Esophagus muscularis mucosa (tissue), 4 donors: ENCODE data around the gene PGAP1. TPM values are rescaled to one million over a fixed set of nuclear protein-coding genes. Genes with fewer than 3 reads are reported as not detected.

ENCODE experiments used
- DNase-seq: peaks from one replicate; pipeline ENCODE4 v3.0.0-alpha.2; 2017; ENCODE audit errors: extremely low spot score
- H3K27ac ChIP-seq, 4 donors: fragments of 200-600 bp; sonication (generic); replicated peaks in 1 of 4; 1 replicate in 3 of 4; 2 replicates in 1 of 4; pipeline ENCODE4 v1.5.1; 2016 to 2019; ENCODE audit warnings: mild to moderate bottlenecking in 1 of 4
- H3K27me3 ChIP-seq, 4 donors: fragments of 200-600 bp; sonication (generic); one replicate each; pipeline versions ENCODE4 v1.5.1 to v1.6.0; 2016 to 2019
- H3K36me3 ChIP-seq, 4 donors: fragments of 200-600 bp; sonication (generic); one replicate each; pipeline ENCODE4 v1.5.1; 2016 to 2019
- H3K4me1 ChIP-seq, 4 donors: fragments of 200-600 bp; sonication (generic); one replicate each; pipeline ENCODE4 v1.5.1; 2016 to 2019
- H3K4me3 ChIP-seq, 4 donors: fragments of 200-600 bp; sonication (generic); 1 replicate in 2 of 4; 2 replicates in 2 of 4; pipeline ENCODE4 v1.5.1; 2016 to 2019; ENCODE audit warnings: mild to moderate bottlenecking in 4 of 4, moderate library complexity in 1 of 4
- H3K9me3 ChIP-seq, 4 donors: fragments of 200-600 bp; sonication (generic); 1 replicate in 3 of 4; 2 replicates in 1 of 4; pipeline ENCODE4 v1.5.1; 2016 to 2019
- CTCF ChIP-seq, 3 experiments: fragments of 200-600 bp in 2 of 3; fragments of 450-650 bp in 1 of 3; sonication (generic) in 2 of 3; IDR thresholded peaks; one replicate each; pipeline ENCODE4 v1.5.1; 2017 to 2019; ENCODE audit warnings: antibody characterized with exemption in 3 of 3, mild to moderate bottlenecking in 2 of 3, moderate library complexity in 1 of 3
- EP300 ChIP-seq: sonication (generic); formaldehyde crosslinking; IDR thresholded peaks from one replicate; pipeline ENCODE4 v1.6.1; 2017; ENCODE audit warnings: antibody characterized with exemption
- POLR2A ChIP-seq: fragments of 450-650 bp; IDR thresholded peaks from one replicate; pipeline ENCODE4 v1.6.1; 2017; ENCODE audit warnings: antibody characterized with exemption, moderate library complexity, mild to moderate bottlenecking, low read depth
- POLR2AphosphoS5 ChIP-seq, 2 donors: sonication (generic); formaldehyde crosslinking; IDR thresholded peaks; one replicate each; pipeline ENCODE4 v1.6.1; 2017; ENCODE audit warnings: antibody characterized with exemption in 2 of 2
- WGBS: methylation state at CpG from one replicate; pipeline ENCODE4 v1.1.5; 2018; 5-methylcytosine and 5-hydroxymethylcytosine counted together
- intact Hi-C: fragments of 100-400 bp; cut with DNase I; formaldehyde crosslinking; loops from one replicate; pipeline ENCODE4 v1.15.1; 2023
- total RNA-seq, 4 donors: library from RNA; depleted of rRNA; stranded (reverse); fragments of >200 nt; gene quantifications; one replicate each; pipeline versions ENCODE4 v1.1.0 to v1.2.1, GENCODE V29; 2016

PGAP1 gene
- total RNA-seq, 4 donors from 2014 or later = 3.7 to 7.5 (median 5.6) TPM

GRCh38 chr2:196968516-196968915, 42.0 kb upstream of the PGAP1 start:
- DNase-seq = no peak
- intact Hi-C loops = no loop called here
- H3K9me3 ChIP-seq = no peaks in the 10 kb centered on the region
- TF ChIP-seq POLR2A (no peak), CTCF (IDR thresholded peaks at IDR 0.05) (no peak), POLR2AphosphoS5 (IDR thresholded peaks at IDR 0.05) (no peak), EP300 (no peak)
- no peak overlapping the region for H3K4me3 ChIP-seq
- no peaks in the 10 kb centered on the region for H3K36me3 ChIP-seq
- no peak overlapping the region for H3K27ac ChIP-seq
- H3K4me1 ChIP-seq = no peaks in the 10 kb centered on the region
- H3K27me3 ChIP-seq = no peaks in the 10 kb centered on the region
- WGBS = 100% methylated on average over 1 of the region's 1 CpG

- DNase-seq = no peak
These were observed 41.3 kb upstream of the PGAP1 start for GRCh38 chr2:196967775-196968174.

GRCh38 chr2:196967116-196967515, 40.6 kb upstream of the PGAP1 start:
- DNase-seq = no peak
- Histone ChIP-seq H3K27ac (no peak overlapping the region), H3K9me3 (no peaks in the 10 kb centered on the region), H3K27me3 (no peaks in the 10 kb centered on the region), H3K4me3 (peak overlapping the region; percentile 19 to 38 (median 25)), H3K36me3 (no peaks in the 10 kb centered on the region), H3K4me1 (no peaks in the 10 kb centered on the region)
- TF ChIP-seq CTCF (IDR thresholded peaks at IDR 0.05) = no peak
- no peak for TF ChIP-seq EP300
- no peak for TF ChIP-seq POLR2AphosphoS5 (IDR thresholded peaks at IDR 0.05)
- TF ChIP-seq POLR2A = no peak
- 23% methylated on average over 7 of the region's 7 CpGs for WGBS
- intact Hi-C loops = no loop called here

More at GRCh38 chr2:196967775-196968174, 41.3 kb upstream of the PGAP1 start:
- WGBS = 75% methylated on average over 3 of the region's 3 CpGs
- Histone ChIP-seq H3K36me3 (no peaks in the 10 kb centered on the region), H3K27ac (no peak overlapping the region), H3K4me3 (no peak overlapping the region), H3K27me3 (no peaks in the 10 kb centered on the region), H3K4me1 (no peaks in the 10 kb centered on the region), H3K9me3 (no peaks in the 10 kb centered on the region)
- intact Hi-C loops = no loop called here
- no peak for TF ChIP-seq EP300
- no peak for TF ChIP-seq POLR2A
- TF ChIP-seq POLR2AphosphoS5 (IDR thresholded peaks at IDR 0.05) = no peak
- TF ChIP-seq CTCF (IDR thresholded peaks at IDR 0.05) = no peak

GRCh38 chr2:196966061-196966460, 39.6 kb upstream of the PGAP1 start:
- Histone ChIP-seq H3K27me3 (no peaks in the 10 kb centered on the region), H3K36me3 (no peaks in the 10 kb centered on the region), H3K4me3 (no peak overlapping the region), H3K9me3 (no peaks in the 10 kb centered on the region), H3K27ac (no peak overlapping the region), H3K4me1 (no peaks in the 10 kb centered on the region)
- intact Hi-C loops = no loop called here
- TF ChIP-seq POLR2AphosphoS5 (IDR thresholded peaks at IDR 0.05) (no peak), CTCF (IDR thresholded peaks at IDR 0.05) (no peak), POLR2A (no peak), EP300 (no peak)
- no peak for DNase-seq
- 77% methylated on average over 3 of the region's 3 CpGs for WGBS

GRCh38 chr2:196965651-196966050, 39.1 kb upstream of the PGAP1 start:
- Histone ChIP-seq H3K36me3 (no peaks in the 10 kb centered on the region), H3K4me3 (no peak overlapping the region), H3K4me1 (no peaks in the 10 kb centered on the region), H3K27ac (no peak overlapping the region), H3K27me3 (no peaks in the 10 kb centered on the region), H3K9me3 (no peaks in the 10 kb centered on the region)
- intact Hi-C loops = no loop called here
- no peak for DNase-seq
- no peak for TF ChIP-seq POLR2A
- no peak for TF ChIP-seq POLR2AphosphoS5 (IDR thresholded peaks at IDR 0.05)
- TF ChIP-seq CTCF (IDR thresholded peaks at IDR 0.05) = no peak
- TF ChIP-seq EP300 = no peak
- 74% methylated on average over 4 of the region's 4 CpGs for WGBS
